IMR-90 (cell line): Measurements from ENCODE around the gene ZNF827. TPM values are rescaled to one million over a fixed set of nuclear protein-coding genes. Genes with fewer than 3 reads are reported as not detected.

Experiments used
- ATAC-seq: fragments of 200-7000 bp; cut with Tn5 transposase; 2 replicates; pipeline ENCODE4 v1.9.1; 2020; ENCODE audit warnings: low read depth, mild to moderate bottlenecking, moderate library complexity
- BruUV-seq: library from RNA; stranded (reverse); fragments of 400-500 nt; replicated peaks from 2 replicates; lab custom pipeline; 2021; lab: Mats Ljungman, UMichigan
- CTCF ChIA-PET: fragments of 300-600 bp; formaldehyde crosslinking; extraction: SDS; loops from one replicate; lab custom pipeline; 2021; ENCODE audit warnings: antibody characterized with exemption; lab: Yijun Ruan, JAX
- POLR2A ChIA-PET: fragments of 300-600 bp; sonication (Branson Sonifier 250); formaldehyde crosslinking; loops from one replicate; lab custom pipeline; 2022; ENCODE audit warnings: antibody characterized with exemption; ENCODE audit not compliant: unreplicated experiment; lab: Charles Lee
- DNase-seq: peaks from one replicate; pipeline ENCODE4 v3.0.0; 2013
- H2AFZ ChIP-seq: replicated peaks from 2 replicates; pipeline ENCODE3; 2013; ENCODE audit warnings: low read length, mild to moderate bottlenecking; ENCODE audit not compliant: poor library complexity
- H2AK5ac ChIP-seq: 2 replicates; pipeline ENCODE4 v1.6.1; 2013; ENCODE audit warnings: low read depth, low read length, inconsistent platforms
- H2AK9ac ChIP-seq: replicated peaks from 2 replicates; pipeline ENCODE3; 2013; ENCODE audit warnings: mild to moderate bottlenecking, low read depth, low read length, moderate library complexity; ENCODE audit not compliant: poor library complexity
- H2BK120ac ChIP-seq: 2 replicates; pipeline ENCODE4 v1.6.1; 2013; ENCODE audit warnings: low read depth, low read length, inconsistent platforms
- H2BK15ac ChIP-seq: 3 replicates; pipeline ENCODE4 v1.6.1; 2013; ENCODE audit warnings: low read depth, low read length, inconsistent platforms
- H2BK20ac ChIP-seq: 2 replicates; pipeline ENCODE4 v1.6.1; 2013; ENCODE audit warnings: low read depth, mild to moderate bottlenecking, inconsistent platforms, low read length, moderate library complexity
- H2BK5ac ChIP-seq: 2 replicates; pipeline ENCODE4 v1.6.1; 2013; ENCODE audit warnings: mild to moderate bottlenecking, low read depth, low read length, inconsistent platforms; ENCODE audit not compliant: poor library complexity, severe bottlenecking
- H3K14ac ChIP-seq: replicated peaks from 2 replicates; pipeline ENCODE4 v1.6.1; 2013; ENCODE audit warnings: low read depth, low read length, inconsistent platforms
- H3K18ac ChIP-seq: 2 replicates; pipeline ENCODE4 v1.6.1; 2013; ENCODE audit warnings: low read depth, low read length, control low read depth
- H3K23ac ChIP-seq: 2 replicates; pipeline ENCODE4 v1.6.1; 2013; ENCODE audit warnings: low read depth, low read length, inconsistent platforms
- H3K27ac ChIP-seq: 2 replicates; pipeline ENCODE4 v1.5.1; 2013; ENCODE audit warnings: mild to moderate bottlenecking, control low read depth, low read length; ENCODE audit not compliant: insufficient read depth
- H3K27me3 ChIP-seq: 2 replicates; pipeline ENCODE4 v1.6.1; 2013; ENCODE audit warnings: low read length; ENCODE audit not compliant: control insufficient read depth, insufficient read depth
- H3K36me3 ChIP-seq: 2 replicates; pipeline ENCODE4 v1.6.1; 2013; ENCODE audit warnings: low read length, mixed read lengths; ENCODE audit not compliant: control insufficient read depth, insufficient read depth
- H3K4ac ChIP-seq: 2 replicates; pipeline ENCODE4 v1.6.1; 2013; ENCODE audit warnings: low read depth, low read length, inconsistent platforms
- H3K4me1 ChIP-seq: 2 replicates; pipeline ENCODE4 v1.6.1; 2013; ENCODE audit warnings: low read length, mixed read lengths; ENCODE audit not compliant: control insufficient read depth, insufficient read depth
- H3K4me2 ChIP-seq: 2 replicates; pipeline ENCODE4 v1.6.1; 2013; ENCODE audit warnings: low read depth, mild to moderate bottlenecking, control low read depth, low read length, moderate library complexity
- H3K4me3 ChIP-seq: 2 replicates; pipeline ENCODE4 v1.5.1; 2013; ENCODE audit warnings: low read depth, mild to moderate bottlenecking, control low read depth, low read length, moderate library complexity; ENCODE audit not compliant: insufficient read depth
- H3K56ac ChIP-seq: 2 replicates; pipeline ENCODE4 v1.6.1; 2013; ENCODE audit warnings: low read length, inconsistent platforms; ENCODE audit not compliant: insufficient read depth; ENCODE audit errors: extremely low read depth
- H3K79me1 ChIP-seq, 2 experiments: 2 replicates each; pipeline ENCODE4 v1.6.1; 2013; ENCODE audit warnings: low read length in 2 of 2, inconsistent platforms in 1 of 2, low read depth in 1 of 2
- H3K9ac ChIP-seq: 2 replicates; pipeline ENCODE4 v1.6.1; 2013; ENCODE audit warnings: low read depth, low read length, control low read depth
- H3K9me1 ChIP-seq: 2 replicates; pipeline ENCODE4 v1.6.1; 2013; ENCODE audit warnings: low read length, inconsistent platforms; ENCODE audit not compliant: insufficient read depth
- H3K9me3 ChIP-seq: 2 replicates; pipeline ENCODE4 v1.6.1; 2013; ENCODE audit warnings: low read length; ENCODE audit not compliant: control insufficient read depth, insufficient read depth
- H4K20me1 ChIP-seq: 2 replicates; pipeline ENCODE4 v1.6.1; 2013; ENCODE audit warnings: low read length, inconsistent platforms; ENCODE audit not compliant: insufficient read depth
- H4K5ac ChIP-seq: 2 replicates; pipeline ENCODE4 v1.6.1; 2013; ENCODE audit warnings: mild to moderate bottlenecking, low read depth, low read length, control low read depth
- H4K8ac ChIP-seq, 2 experiments: 2 replicates each; pipeline ENCODE4 v1.6.1; 2013; ENCODE audit warnings: low read depth in 2 of 2, low read length in 2 of 2, control low read depth in 1 of 2, inconsistent platforms in 1 of 2
- H4K91ac ChIP-seq: 2 replicates; pipeline ENCODE4 v1.6.1; 2013; ENCODE audit warnings: low read depth, low read length, inconsistent platforms; ENCODE audit not compliant: insufficient read depth
- BHLHE40 ChIP-seq: fragments of 150-350 bp; IDR thresholded peaks from 2 replicates; pipeline ENCODE4 v1.6.1; 2016; ENCODE audit warnings: mild to moderate bottlenecking, low read depth, low read length
- CEBPB ChIP-seq: IDR thresholded peaks from 2 replicates; pipeline ENCODE4 v1.6.1; 2012; ENCODE audit warnings: low read depth, low read length, improper control_type of control experiment
- CHD1 ChIP-seq: IDR thresholded peaks from 2 replicates; pipeline ENCODE4 v1.6.1; 2012; ENCODE audit warnings: low read depth, low read length, improper control_type of control experiment
- CTCF ChIP-seq: conservative IDR thresholded peaks from 2 replicates; pipeline ENCODE4 v1.5.1; 2012; ENCODE audit warnings: mild to moderate bottlenecking, low read depth, low read length, improper control_type of control experiment
- ELK1 ChIP-seq: fragments of 150-350 bp; IDR thresholded peaks from 2 replicates; pipeline ENCODE4 v1.6.1; 2016; ENCODE audit warnings: low read depth, mild to moderate bottlenecking, low read length, moderate library complexity, borderline replicate concordance
- FOS ChIP-seq: fragments of 150-350 bp; IDR thresholded peaks from 2 replicates; pipeline ENCODE4 v1.6.1; 2016; ENCODE audit warnings: low read depth, low read length
- MAFK ChIP-seq: IDR thresholded peaks from 2 replicates; pipeline ENCODE4 v1.6.1; 2012; ENCODE audit warnings: low read depth, low read length, improper control_type of control experiment
- MAZ ChIP-seq: IDR thresholded peaks from 2 replicates; pipeline ENCODE4 v1.6.1; 2012; ENCODE audit warnings: low read depth, mild to moderate bottlenecking, low read length, improper control_type of control experiment, moderate library complexity, borderline replicate concordance
- MXI1 ChIP-seq: IDR thresholded peaks from 2 replicates; pipeline ENCODE4 v1.6.1; 2012; ENCODE audit warnings: low read depth, mild to moderate bottlenecking, low read length, moderate library complexity, borderline replicate concordance
- NFE2L2 ChIP-seq: fragments of 150-350 bp; IDR thresholded peaks from 2 replicates; pipeline ENCODE4 v1.6.1; 2016; ENCODE audit warnings: low read depth, mild to moderate bottlenecking, low read length
- POLR2A ChIP-seq: IDR thresholded peaks from 2 replicates; pipeline ENCODE4 v1.6.1; 2012; ENCODE audit warnings: mild to moderate bottlenecking, low read depth, low read length
- RAD21 ChIP-seq: IDR thresholded peaks from 2 replicates; pipeline ENCODE4 v1.6.1; 2012; ENCODE audit warnings: low read length, improper control_type of control experiment
- RCOR1 ChIP-seq: IDR thresholded peaks from 2 replicates; pipeline ENCODE4 v1.6.1; 2012; ENCODE audit warnings: mild to moderate bottlenecking, low read length, improper control_type of control experiment; ENCODE audit not compliant: insufficient replicate concordance
- RFX5 ChIP-seq: IDR thresholded peaks from 2 replicates; pipeline ENCODE4 v1.8.0; 2012; ENCODE audit warnings: low read depth, mild to moderate bottlenecking, low read length, moderate library complexity
- SMC3 ChIP-seq: fragments of 150-350 bp; IDR thresholded peaks from 2 replicates; pipeline ENCODE4 v1.6.1; 2016; ENCODE audit warnings: low read depth, mild to moderate bottlenecking, antibody characterized with exemption, low read length, moderate library complexity
- USF2 ChIP-seq: fragments of 150-350 bp; IDR thresholded peaks from 2 replicates; pipeline ENCODE4 v1.6.1; 2017; ENCODE audit warnings: mild to moderate bottlenecking, antibody characterized with exemption, low read length, low read depth
- WGBS, 2 experiments: methylation state at CpG; one replicate each; pipeline versions ENCODE4 v1.1.5 to v1.1.7; 2013; ENCODE audit warnings: missing lambda C conversion rate in 2 of 2; ENCODE audit not compliant: insufficient read length in 1 of 2; ENCODE audit errors: extremely low coverage in 2 of 2; 5-methylcytosine and 5-hydroxymethylcytosine counted together
- dilution Hi-C: fragments of 300-500 bp; cut with HindIII; formaldehyde crosslinking; loops from one replicate; pipeline ENCODE4 v1.14.3; 2018; ENCODE audit warnings: low sequenced_read_pairs; ENCODE audit not compliant: unreplicated experiment
- in situ Hi-C: fragments of 300-500 bp; cut with MboI; formaldehyde crosslinking; loops from 3 replicates; pipeline ENCODE4 v1.14.3; 2019; ENCODE audit warnings: low sequenced_read_pairs, inconsistent platforms, mixed read lengths
- intact Hi-C: fragments of 100-400 bp; cut with micrococcal nuclease; formaldehyde crosslinking; loops from 2 replicates; pipeline ENCODE4 v1.10.0; 2022
- polyA plus RNA-seq, 3 experiments: library from polyadenylated mRNA; depleted of rRNA; stranded (reverse); fragments of >200 nt; gene quantifications; 2 replicates each; pipeline ENCODE4 v1.2.3, GENCODE V29; 2012; ENCODE audit warnings: low replicate concordance in 1 of 3
- total RNA-seq: library from RNA; depleted of rRNA; stranded (reverse); fragments of >200 nt; gene quantifications from 2 replicates; pipeline ENCODE4 v1.2.3, GENCODE V29; 2012

The ZNF827 gene
- total and polyA plus RNA-seq, 2 of the 4 experiments (the other 2 are of a cell fraction): 6.6 to 31.7 TPM

DNA sequence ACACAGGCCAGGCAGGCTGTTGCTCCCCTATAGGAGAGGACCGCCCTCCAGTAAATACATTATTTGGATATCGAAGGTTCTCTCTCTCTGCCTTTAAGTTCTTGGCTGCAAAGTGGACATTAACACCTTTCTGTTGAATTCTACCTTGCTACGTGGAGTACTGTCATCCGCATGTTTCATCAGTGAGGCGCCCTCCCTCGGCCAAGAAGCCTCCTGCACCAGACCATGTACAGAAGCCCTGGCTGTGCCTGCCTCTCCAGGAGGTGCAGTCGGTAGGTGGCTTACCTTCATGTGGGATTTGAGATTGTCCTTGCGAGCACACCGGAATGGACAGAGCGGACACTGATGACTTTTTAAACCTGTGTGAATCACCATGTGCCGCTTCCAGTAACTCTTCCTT lies 46.7 kb downstream of the ZNF827 start:
- peaks cover 2% of the 10 kb centered on the region; the same call in 1 of the 2 replicates for H4K20me1 ChIP-seq
- H3K18ac ChIP-seq: no peak overlapping the region
- no peaks in the 10 kb centered on the region for H3K9me1 ChIP-seq
- POLR2A ChIA-PET: no interaction called here
- no peaks in the 10 kb centered on the region for H3K9me3 ChIP-seq
- no peaks in the 10 kb centered on the region for H3K27me3 ChIP-seq
- no peak overlapping the region for H4K91ac ChIP-seq
- no peak overlapping the region for H3K56ac ChIP-seq
- H2BK20ac ChIP-seq: no peak overlapping the region
- H3K4ac ChIP-seq: no peak overlapping the region
- H3K4me3 ChIP-seq: no peak overlapping the region
- no peak overlapping the region for H2AK5ac ChIP-seq
- H2AFZ ChIP-seq: no peak overlapping the region
- intact Hi-C loops: no loop called here
- H2BK15ac ChIP-seq: no peak overlapping the region
- dilution Hi-C loops: no loop called here
- peaks cover 4% of the 10 kb centered on the region for H3K4me1 ChIP-seq
- CTCF ChIA-PET: no interaction called here
- H2BK5ac ChIP-seq: no peak overlapping the region
- DNase-seq (no peak), ATAC-seq (no peak)
- WGBS, 2 experiments: no CpG with 5 or more reads among the region's 11 CpGs
- H2AK9ac ChIP-seq: no peak overlapping the region
- H2BK120ac ChIP-seq: no peak overlapping the region
- H3K36me3 ChIP-seq: peaks cover 6% of the 10 kb centered on the region
- no TSS peak for BruUV-seq
- H3K14ac ChIP-seq: no peak overlapping the region
- no peak overlapping the region for H3K9ac ChIP-seq
- in situ Hi-C loops: no loop called here
- H3K79me1 ChIP-seq: peaks cover 23 to 31% of the 10 kb centered on the region in 2 experiments
- H4K8ac ChIP-seq: no peak overlapping the region
- no peak for TF ChIP-seq SMC3
- no peak for TF ChIP-seq POLR2A
- no peak for TF ChIP-seq CHD1
- TF ChIP-seq ELK1: no peak
- TF ChIP-seq MAZ: no peak
- TF ChIP-seq RCOR1: no peak
- no peak for TF ChIP-seq BHLHE40
- no peak for TF ChIP-seq CEBPB
- no peak for TF ChIP-seq CTCF
- TF ChIP-seq MAFK: no peak
- TF ChIP-seq USF2: no peak
- TF ChIP-seq RAD21: no peak
- TF ChIP-seq FOS: no peak
- no peak for TF ChIP-seq RFX5
- no peak for TF ChIP-seq NFE2L2
- TF ChIP-seq MXI1: no peak
- no peak overlapping the region for H4K5ac ChIP-seq
- H3K4me2 ChIP-seq: no peak overlapping the region
- no peak overlapping the region for H3K23ac ChIP-seq
- no peak overlapping the region for H3K27ac ChIP-seq
